HUDEP-2 (cell line): ENCODE measurements around the gene SEPTIN10.
A peak's percentile ranks its signal among the peaks of the same experiment; 100 is the strongest.
"Not testable (repeated sequence)": the region's sequence is repeated elsewhere in the genome, so short reads cannot be mapped to it uniquely, and the experiment has no call there.

Experiments
- DNase-seq, 76 experiments: peaks; one replicate each; lab custom pipeline; 2025; ENCODE audit not compliant: unreplicated experiment in 76 of 76; lab: John Stamatoyannopoulos, UW

SEPTIN10 gene

GRCh38 chr2:109607766-109608165, 6.0 kb downstream of the SEPTIN10 start:
- no peak for DNase-seq

DNA sequence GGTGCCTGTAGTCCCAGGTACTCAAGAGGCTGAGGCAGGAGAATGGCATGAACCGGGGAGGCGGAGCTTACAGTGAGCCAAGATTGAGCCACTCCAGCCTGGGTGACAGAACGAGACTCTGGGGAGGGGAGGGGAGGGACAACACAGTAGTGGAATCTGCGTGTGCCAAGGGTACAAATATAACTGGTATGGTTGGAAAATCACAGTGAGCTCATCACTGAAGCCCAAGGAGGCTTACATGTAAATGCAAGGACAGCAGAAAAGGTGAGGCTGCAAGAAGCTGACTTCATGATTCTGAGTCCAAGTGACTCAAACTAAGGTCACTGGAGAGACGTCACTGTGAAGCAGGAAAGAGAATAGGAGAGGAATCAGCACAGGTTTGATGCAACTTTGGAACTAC, 9.2 kb downstream of the SEPTIN10 start:
- DNase-seq = no peak

DNA sequence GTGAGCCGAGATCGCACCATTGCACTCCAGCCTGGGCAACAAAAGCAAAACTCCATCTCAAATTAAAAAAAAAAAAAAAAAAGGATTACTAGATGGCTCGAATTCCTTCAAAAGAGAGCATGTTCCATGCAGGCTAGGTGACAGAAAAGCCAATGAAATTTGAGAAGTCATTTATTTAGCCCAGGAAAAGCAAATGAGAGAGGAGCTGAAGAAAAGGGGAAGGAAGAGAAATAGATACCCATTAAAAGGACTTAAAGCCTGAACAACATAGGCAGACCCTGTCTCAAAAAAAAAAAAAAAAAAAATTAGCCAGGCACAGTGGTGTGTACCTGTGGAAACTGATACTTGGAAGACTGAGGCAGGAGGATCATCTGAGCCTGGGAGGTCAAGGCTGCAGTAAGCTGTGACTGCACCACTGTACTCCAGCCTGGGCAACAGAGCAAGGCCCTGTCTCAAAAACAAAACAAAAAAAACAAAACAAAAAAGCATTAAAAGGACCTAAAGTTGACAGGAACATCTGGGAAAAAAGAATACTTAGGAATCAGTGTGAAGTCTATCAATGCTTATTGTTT, 11.1 kb downstream of the SEPTIN10 start:
- DNase-seq = no peak

- no peak for DNase-seq
These were observed 12.0 kb downstream of the SEPTIN10 start for GRCh38 chr2:109601783-109602182.

DNA sequence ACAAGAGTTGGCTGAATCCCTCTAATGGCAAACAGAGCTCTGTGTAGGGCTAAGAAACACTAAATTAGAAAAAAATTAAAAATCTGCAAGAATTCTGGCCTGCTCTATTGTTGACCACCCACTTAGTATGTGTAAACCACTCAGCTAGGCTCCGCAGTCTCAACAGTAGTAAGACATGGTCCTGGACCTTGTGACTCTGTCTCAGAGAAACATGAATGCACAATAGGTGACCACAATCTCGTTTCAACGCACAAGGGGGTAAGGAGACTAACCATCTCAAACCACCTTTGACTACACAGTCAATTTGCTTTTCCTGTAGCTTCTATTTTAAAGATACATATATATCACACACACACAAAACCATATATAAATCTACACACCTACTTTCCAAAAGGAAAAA, 16.5 kb downstream of the SEPTIN10 start:
- no peak for DNase-seq

GRCh38 chr2:109595644-109596043, 18.1 kb downstream of the SEPTIN10 start:
- DNase-seq = no peak

- DNase-seq = no peak
These were observed 19.4 kb downstream of the SEPTIN10 start for GRCh38 chr2:109594246-109594885.

GRCh38 chr2:109592905-109593304, 20.9 kb downstream of the SEPTIN10 start:
- no peak for DNase-seq

GRCh38 chr2:109591206-109591605, 22.6 kb downstream of the SEPTIN10 start:
- no peak for DNase-seq

DNA sequence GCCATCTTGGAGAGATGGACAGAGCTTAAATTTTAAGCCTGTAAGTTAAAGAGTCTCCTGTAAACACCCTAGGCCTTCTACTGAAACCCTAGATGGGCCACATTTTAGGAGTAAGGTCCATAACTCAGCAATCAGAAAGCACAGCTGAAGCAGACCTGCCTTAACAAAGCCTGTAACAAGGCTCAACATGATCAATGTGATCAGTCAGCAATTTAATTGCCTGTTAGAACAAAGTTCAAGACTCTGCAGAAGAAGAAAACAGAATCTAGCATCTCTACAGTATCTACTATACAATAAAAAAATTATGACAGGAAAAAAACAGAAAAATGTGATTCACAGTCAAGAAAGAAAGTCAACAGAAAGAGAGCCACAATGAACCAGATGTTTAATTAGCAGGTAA, 27.1 kb downstream of the SEPTIN10 start:
- DNase-seq = no peak

GRCh38 chr2:109582928-109583895, 30.6 kb downstream of the SEPTIN10 start:
- no peak for DNase-seq

DNA sequence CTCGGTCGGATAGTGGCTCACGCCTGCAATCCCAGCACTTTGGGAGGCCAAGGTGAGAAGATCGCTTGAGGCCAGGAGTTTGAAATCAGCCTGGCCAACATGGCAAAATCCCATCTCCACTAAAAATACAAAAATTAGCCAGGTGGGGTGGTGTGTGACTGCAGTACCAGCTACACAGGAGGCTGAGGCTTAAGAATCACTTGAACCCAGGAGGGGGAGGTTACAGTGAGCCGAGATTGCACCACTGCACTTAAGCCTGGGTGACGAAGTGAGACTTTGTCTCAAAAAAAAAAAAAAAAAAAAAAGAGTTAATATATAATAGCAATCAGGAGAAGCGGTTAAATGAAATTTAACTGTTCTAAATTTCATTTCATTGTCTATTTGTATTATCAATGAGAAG, 36.1 kb downstream of the SEPTIN10 start:
- DNase-seq = not testable (repeated sequence)

DNA sequence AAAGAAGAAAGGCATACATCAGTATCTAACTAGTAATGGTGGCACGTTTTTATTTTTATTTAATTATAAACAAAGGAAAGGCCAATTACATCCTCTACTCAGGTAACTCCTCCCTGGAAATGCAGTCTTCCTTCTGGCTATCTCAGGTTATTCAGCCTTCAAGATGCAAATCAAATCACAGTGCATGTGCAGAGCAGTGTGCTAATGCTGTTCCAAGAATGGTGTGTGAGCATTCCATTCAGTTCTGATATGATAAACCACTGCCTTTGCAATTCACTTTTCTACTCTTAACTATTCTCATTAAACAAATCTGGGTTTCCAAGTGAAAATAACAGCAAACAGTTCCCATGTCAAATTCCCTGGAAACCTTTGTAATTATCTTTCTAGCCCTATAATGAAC, 38.4 kb downstream of the SEPTIN10 start:
- no peak for DNase-seq

GRCh38 chr2:109563980-109564550, 49.7 kb downstream of the SEPTIN10 start:
- no peak for DNase-seq

DNA sequence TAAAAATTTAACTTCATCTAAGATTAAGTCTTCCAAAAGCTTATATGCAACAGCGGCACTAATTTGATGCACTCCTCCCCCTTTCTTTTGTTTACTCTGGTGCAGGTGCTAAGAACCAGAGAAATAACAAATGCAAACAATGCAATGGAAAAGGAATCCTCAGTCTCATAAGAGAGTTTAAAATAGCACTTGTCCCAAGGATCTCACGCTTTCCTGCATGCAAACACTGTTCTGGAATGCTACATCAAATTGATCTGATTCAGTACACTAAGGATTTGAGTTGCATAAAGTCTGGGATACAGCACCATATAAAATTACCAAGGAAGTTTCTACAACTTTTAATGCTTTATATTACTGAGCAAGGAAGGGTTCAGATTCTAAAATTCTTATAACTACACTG, 50.5 kb downstream of the SEPTIN10 start:
- no peak for DNase-seq

DNA sequence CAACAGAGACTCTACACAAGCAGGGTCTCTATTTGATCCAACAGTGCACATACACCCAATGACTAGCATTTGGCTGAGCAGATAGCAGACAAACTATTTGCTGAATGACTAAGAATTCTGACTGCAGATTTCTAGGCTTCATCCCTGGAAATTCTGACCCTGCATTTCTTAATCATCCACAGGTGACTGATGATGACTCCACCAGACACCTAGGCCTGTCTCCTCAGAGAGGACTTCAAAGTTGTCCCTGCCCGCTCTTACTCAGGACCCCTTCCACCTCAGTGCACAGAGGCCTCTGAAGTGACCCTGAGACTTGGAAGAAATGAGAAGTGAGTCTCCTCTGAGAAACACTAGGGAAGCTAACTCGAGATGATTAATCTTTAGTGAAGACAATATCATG, 51.3 kb downstream of the SEPTIN10 start:
- no peak for DNase-seq

DNA sequence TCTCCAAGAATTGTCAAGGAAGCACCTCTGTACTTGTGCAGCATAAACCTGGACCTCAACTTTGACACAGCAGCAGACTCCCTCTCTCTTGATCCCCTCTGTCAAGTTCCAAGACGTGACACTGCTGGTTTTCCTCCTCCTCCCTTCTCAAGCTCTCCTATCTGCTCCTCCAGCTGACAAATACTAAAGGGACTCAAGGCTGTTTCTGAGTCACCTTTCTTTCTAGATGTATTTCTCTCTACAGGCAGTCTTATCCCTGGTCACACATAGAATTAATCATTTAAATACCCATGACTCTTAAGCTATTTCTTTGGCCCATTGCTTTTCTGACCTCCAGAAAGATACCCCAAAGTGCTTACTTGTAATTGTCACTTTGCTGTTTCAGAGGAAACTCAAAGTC, 53.5 kb downstream of the SEPTIN10 start:
- peak in 2 of 76 experiments; percentile 1 to 2 for DNase-seq

DNA sequence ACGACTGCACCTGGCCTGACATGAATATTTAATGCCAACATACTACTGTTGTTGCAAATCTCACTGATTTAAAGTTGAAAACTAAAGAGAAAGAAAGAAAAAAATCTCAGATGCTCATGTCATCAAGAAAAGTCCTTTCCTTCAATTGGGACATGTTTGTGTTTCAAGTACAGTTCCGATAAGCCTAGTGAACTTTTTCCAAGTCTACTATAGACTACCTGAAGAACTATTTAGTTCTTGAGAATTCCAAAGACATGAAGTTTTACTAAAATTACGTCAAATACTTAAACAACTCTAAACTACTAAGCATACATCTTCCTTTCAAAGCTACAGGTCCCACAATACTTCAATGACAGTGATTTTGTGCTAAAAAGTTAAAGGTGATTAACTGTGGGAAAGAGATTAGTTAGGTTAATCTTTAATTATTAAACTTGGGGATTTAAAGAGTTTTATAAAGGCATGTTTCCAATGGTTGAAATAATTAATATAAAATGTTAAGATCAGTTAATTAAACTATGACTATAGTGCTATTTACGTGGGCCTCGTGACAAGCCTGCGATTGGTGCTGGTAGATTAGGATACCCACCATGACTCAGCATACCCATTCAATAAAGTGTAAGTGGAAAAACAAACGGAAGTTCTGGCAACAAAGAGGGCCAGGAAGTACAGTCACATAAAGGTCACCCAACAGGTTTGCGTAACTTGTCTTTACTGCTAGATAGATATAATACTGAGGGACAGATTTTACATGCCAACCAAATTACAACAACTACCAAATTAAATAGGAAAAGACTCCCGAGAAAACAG, 55.5 kb downstream of the SEPTIN10 start:
- DNase-seq = peak in 3 of 76 experiments; percentile 2 to 6 (median 2)

DNA sequence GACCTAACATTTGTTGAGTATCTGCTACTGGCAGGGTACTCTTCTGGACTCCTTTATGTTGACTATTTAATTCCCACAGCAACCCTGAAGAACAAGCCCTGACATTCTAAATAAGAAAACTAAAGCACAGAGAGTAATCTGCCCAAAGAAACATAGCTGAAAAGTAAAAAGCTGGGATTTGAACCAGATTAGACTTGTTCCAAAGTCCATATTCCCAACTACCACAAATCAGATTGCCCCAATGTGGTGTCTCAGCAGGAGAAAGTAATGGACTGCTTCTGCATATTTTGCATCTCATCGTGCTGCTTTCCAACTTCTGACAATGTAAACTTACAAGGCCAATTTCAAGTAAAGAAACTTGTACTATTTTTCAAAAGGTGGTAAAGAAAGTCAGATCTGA, 56.5 kb downstream of the SEPTIN10 start:
- no peak for DNase-seq

DNA sequence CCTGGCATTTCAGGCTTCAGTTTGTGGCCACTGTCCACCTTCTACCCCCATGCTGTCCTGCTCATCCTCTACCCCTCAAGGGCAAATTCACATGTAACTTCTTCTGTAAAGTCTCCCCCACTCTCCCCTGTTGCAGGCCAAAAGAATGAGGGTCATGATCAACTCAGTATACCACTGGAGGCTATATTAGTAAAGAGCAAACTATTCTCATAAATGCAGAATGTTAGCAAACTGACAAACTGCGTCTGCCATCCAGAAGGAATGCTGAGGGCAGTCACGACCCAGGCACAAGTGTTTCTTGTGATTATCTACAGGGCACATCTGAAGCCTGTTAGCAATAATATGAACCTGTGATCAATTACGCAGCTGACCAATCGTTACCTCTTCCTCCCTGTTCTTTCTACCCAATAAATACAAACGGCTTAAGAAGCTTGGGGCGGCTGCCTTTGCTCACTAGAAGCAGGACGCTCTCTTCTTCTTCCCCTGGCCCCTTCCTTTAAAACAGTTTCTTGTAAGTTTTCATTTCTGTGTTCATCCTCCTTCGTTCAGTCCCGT, 58.3 kb downstream of the SEPTIN10 start:
- no peak for DNase-seq
